GM19043 (cell line): ENCODE results near the gene PNPLA7.
A peak's percentile ranks its signal among the peaks of the same experiment; 100 is the strongest.
"Not testable (repeated sequence)": the region's sequence is repeated elsewhere in the genome, so short reads cannot be mapped to it uniquely, and the experiment has no call there.

Experiments
- ATAC-seq: cut with Tn5 transposase; IDR thresholded peaks from one replicate; pipeline ENCODE4 v1.9.1; 2021; ENCODE audit warnings: low read depth; ENCODE audit not compliant: unreplicated experiment

Gene PNPLA7

GRCh38 chr9:137482094-137482781 is 68.0 kb downstream of the PNPLA7 start:
- peak; percentile 82 for ATAC-seq

GRCh38 chr9:137480686-137481683 is 69.2 kb downstream of the PNPLA7 start:
- no peak for ATAC-seq

DNA sequence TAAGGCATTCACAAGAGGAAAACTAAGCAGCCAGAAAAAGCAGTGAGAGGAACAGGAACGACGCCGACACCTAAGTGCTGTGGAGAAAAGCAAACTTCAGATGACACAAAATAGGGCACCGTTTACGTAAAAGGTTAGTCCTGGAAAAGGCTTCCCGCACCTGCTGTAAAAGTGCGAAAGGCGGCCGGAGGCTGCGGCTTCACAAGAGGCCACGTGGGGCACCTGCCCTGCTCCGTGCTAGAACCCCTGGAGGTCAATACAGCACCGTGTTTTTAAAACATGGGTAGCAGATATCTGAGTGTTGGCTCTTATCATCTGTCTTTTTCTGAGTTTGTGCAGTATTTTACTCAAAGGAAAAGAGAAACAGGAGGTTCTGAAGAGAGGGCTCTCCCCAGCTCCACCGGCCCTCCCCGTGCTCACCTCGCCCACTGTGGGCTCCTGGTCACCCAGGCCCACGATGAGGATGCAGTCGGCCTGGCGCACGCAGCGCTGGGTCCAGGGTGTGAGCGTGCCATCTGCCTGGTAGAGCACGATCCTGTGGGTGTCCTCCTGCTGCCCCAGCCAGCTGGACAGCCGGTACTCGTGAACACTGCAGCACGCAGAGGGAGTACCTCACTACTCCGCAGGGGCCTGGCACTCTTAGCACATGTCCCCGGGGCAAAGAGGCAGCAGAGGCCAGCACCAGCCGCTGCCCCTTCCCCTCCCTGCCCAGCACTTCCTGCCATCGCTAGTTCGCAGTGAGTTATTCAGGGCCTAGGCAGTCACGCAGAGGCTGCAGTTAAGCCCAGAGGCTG is 70.1 kb downstream of the PNPLA7 start:
- ATAC-seq = no peak

DNA sequence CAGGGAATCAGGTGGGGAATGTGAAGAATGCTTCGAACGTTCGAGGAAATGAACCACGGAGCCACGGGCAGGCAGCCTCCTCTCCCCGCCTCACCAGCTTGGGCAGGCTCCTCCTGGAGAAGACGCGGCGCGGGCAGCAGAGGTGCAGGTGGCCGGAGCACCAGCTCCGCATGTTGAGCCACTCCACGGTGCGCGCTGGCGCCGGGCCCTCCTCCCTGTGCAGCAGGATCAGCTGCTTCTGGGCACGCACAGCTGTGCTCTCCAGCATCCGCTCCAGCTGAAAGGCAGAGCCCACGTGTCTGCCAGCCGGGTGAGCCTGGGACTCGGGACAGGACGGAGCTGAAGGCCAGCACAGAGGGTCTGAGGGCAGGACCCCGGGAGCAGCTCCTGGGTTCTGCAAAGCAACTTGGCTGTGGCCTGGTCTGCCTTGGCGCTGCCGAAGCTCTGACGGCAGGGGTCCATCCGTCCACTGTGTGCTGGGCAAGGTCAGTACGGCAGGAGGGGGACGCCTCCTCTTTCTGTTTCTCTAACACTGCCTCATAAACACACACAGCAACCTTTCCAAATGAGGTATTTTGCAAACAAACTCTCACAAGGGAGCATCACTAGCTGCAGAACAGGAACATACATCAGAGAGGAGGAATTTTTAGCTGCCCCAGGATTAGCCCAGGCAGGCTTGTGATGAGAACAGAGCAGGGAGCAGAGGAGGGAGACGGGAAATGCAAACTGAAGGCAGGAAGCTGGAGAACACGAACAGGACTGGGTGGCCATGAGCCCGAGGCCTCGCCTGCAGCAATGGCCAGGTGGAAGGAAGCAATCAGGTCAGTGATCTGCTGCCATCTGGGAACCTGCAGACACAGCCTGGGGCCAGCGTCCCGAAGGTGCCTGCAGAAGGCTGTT is 71.0 kb downstream of the PNPLA7 start:
- ATAC-seq = no peak

GRCh38 chr9:137478613-137478961 is 71.6 kb downstream of the PNPLA7 start:
- no peak for ATAC-seq

DNA sequence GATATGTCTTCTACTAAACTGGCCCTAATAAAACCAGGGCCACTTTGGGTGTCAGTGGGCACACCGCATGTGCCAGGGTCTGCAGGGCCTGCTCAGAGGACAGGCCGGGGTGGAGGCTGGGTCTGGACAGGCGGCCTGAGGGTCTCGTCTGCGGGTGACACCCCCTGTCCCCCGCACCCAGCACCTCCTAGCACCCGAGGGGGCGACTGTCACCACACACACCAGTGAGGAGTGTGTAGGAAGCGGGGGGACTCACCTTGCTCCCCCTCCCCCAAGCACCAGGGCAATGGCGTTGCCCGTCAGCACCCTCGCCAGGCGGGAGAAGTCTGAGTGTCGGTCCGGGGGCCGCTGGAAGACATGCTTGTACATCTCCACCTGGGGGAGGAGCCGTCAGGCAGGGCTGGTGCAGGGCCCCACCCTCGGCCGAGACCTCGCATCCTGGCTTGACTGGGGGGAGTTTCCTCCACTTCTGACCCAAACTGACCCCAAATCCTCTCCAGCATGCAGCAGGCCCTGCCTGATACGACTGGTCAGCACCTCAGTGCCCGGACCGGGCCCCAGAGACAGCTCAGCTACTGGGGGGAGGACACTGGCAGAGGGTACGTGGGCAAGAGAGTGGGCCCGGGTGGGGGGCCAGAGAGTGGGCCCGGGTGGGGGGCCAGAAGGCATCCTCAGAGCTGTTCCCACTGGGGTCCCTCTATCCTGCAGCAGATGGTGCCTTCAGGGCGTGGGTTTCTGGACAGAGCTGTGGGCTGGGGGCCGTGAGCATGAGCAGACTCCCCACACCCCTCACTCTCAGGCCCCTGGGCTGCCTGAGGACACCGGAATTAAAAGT is 72.2 kb downstream of the PNPLA7 start:
- ATAC-seq = no peak

- ATAC-seq = no peak
Measured at GRCh38 chr9:137476856-137477255, 73.3 kb downstream of the PNPLA7 start.

- no peak for ATAC-seq
Measured at GRCh38 chr9:137475666-137476065, 74.5 kb downstream of the PNPLA7 start.

DNA sequence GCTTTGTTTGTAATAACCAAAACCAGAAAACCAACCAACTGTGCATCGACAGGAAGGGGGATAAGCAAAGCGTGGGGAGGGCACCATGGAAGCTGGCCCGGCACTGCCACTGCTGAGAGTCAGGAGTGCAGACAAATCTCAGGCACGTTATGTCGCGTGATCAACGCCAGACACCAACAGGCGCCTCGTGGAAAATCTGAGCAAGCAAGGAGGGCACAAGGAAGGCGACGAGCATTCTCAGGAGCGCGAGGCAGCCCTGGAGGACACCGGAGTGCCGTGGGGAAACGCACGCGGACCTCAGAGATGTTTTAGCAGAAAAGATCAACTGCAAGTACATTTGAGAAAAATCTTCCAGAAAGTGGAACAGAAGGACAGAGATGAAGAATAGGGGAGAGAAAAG is 75.9 kb downstream of the PNPLA7 start:
- no peak for ATAC-seq

- ATAC-seq = no peak
Measured at GRCh38 chr9:137470785-137471184, 79.4 kb downstream of the PNPLA7 start.

GRCh38 chr9:137467896-137468295 is 82.3 kb downstream of the PNPLA7 start:
- no peak for ATAC-seq

DNA sequence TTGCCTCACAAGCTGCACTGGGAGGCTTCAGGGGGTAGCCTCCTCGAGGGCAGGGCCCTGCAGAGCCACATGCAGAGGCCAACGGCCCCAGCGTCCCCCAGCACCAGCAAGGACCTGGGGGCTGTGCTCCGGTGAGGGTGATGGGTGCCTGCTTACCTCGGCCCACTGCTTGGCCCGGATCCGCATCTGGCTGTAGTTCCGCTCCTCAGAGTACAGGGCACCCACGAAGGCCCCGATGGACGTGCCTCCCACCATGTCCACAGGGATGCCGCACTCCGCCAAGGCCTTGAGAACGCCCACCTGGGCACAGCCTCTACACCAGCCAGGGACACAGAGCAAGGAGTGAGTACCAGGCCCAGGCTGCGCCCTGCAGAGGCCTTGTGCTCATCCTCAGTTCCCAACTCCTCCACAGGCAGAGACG is 83.0 kb downstream of the PNPLA7 start:
- no peak for ATAC-seq

DNA sequence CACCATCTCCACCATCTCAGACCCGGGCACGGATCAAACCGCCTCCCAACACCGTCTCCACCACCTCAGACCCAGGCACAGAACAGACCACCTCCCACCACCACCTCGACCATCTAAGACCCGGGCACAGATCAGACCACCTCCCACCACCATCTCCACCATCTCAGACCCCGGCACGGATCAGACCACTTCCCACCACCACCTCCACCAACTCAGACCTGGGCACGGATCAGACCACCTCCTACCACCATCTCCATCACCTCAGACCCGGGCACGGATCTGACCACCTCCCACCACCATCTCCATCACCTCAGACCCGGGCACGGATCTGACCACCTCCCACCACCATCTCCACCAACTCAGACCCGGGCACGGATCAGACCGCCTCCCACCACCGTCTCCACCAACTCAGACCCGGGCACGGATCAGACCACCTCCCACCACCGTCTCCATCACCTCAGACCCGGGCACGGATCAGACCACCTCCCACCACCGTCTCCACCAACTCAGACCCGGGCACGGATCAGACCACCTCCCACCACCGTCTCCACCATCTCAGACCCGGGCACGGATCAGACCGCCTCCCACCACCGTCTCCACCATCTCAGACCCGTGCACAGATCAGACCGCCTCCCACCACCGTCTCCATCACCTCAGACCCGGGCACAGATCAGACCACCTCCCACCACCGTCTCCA is 83.7 kb downstream of the PNPLA7 start:
- not testable (repeated sequence) for ATAC-seq

DNA sequence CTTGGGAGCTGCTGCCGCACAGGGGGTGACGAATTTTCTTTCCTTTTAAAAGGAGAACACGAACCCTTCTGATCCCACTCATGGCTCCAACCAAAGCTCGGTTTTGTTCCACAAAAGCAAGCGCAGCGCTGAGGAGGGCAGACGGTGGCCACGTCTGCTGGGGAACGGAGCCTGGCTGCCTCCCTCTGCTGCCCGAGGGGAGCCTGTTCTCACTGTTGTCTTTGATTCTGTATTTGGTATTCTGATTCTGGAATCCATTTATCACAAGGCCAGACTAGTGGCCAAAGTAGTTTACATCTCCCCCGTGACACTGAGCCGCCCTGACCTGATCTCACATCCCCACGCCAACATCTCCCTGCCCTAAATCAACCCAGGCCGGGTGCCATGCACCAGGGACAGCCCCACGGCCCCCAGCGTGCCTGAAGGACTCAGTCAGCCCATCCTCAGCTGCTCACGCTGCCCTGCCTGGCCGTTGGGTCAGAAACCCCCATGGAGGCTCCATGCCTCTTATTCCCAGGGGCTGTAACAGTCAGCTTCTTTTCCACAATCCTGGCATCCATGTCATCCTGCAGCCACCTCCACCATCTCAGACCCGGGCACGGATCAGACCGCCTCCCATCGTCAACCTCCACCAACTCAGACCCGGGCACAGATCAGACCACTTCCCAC is 84.3 kb downstream of the PNPLA7 start:
- no peak for ATAC-seq

GRCh38 chr9:137465000-137465719 is 85.0 kb downstream of the PNPLA7 start:
- ATAC-seq = no peak

- ATAC-seq = no peak
Measured at GRCh38 chr9:137464291-137464999, 85.8 kb downstream of the PNPLA7 start.

GRCh38 chr9:137463931-137464290 is 86.3 kb downstream of the PNPLA7 start:
- no peak for ATAC-seq
